C1 segment of cervical spinal cord (tissue), 14 donors: Measurements from ENCODE around the gene ZNF615.
"Not testable (repeated sequence)": the region's sequence is repeated elsewhere in the genome, so short reads cannot be mapped to it uniquely, and the experiment has no call there.

Experiments
- DNase-seq, 14 donors: peaks; one replicate each; lab custom pipeline; 2025; lab: John Stamatoyannopoulos, UW

The ZNF615 gene

DNA sequence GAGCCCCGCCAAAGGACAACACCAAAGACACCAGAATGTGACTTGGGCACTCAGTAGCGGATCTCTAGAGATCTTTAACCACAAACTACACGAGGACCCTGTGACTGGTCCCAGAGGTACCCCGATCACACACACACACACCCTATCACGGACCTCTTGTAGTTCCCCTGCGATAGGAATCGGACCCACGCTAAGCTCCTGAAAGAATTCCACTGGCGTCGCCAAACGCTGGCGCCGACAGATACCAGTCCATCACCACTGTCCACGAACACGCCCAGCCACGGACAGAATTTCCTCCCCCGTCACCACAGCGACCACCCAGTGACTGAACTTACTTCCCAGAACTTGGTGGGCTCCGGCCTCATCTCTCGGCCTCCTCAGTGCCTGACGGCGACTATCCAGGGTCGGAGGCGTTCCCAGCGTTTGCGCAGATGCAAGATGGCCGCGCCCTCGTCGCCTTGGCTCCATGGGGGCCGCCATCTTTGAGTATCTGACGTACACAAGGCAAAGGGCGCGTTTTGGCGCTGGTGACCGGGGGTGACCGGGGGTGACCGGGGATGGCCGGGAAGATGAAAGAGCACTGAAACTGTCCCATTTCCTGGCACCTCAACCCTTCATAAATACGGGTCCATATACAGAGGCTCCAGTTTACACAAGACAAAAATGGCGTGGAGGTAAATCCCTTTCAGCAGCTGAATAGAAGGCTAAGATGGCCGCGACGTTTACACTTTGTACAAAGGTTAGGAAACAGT is at the start of gene ZNF615:
TSS of gene ZNF615 (minus strand) at position 406 of the 752 bp plus-strand sequence. CDS start 4,500 bp downstream, outside the sequence.
- DNase-seq: peak; percentile 19 to 92 (median 88)

DNA sequence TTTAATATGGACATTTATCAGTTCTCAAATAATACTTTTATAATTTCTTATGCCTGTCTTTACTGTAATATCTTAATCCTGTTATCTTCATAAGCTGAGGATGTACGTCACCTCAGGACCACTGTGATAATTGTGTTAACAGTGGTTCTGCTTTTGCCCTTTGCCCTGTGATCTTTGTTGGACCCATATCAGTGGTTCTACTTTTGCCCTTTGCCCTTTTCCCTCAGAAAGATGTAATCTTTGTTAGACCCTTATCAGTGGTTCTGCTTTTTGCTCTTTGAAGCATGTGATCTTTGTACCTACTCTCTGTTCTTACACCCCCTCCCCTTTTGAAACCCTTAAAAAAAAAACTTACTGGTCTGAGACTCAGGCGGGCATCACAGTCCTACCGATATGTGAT is 48.5 kb upstream of the ZNF615 start:
- not testable (repeated sequence) for DNase-seq

DNA sequence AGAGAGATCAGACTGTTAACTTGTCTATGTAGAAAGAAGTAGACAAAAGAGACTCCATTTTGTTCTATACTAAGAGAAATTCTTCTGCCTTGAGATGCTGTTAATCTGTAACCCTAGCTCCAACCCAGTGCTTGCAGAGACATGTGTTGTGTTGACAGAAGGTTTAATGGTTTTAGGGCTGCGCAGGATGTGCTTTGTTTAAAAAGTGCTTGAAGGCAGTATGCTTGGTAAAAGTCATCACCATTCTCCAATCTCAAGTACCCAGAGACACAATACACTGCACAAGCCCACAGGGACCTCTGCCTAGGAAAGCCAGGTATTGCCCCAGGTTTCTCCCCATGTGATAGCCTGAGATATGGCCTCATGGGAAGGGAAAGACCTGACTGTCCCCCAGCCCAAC is 43.7 kb upstream of the ZNF615 start:
- not testable (repeated sequence) for DNase-seq

- DNase-seq: peak; percentile 52 to 96 (median 90)
These were observed 40.8 kb upstream of the ZNF615 start, which contains the start of gene ZNF432 for GRCh38 chr19:52048555-52049501. TSS of gene ZNF432 (minus strand) at chr19:52048838. CDS start at chr19:52046868, 1,970 bp downstream.

DNA sequence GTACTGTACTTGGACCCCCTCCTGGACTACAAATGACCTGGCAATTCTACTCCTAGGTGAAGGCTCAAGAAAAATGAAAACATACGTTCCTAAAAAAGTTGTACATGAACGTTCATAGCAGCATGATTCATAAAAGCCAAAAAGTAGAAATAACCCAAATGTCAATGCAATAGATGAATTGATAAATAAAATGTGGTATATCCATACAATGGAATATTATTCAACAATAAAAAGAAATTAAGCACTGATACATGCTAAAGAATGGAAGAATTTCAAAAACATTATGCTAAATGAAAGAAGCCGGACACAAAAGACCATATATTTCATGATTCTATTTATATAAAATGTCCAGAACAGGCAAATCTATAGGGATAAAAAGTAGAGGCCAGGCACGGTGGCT is 31.2 kb upstream of the ZNF615 start:
- DNase-seq: no peak

- DNase-seq: no peak
These were observed 26.2 kb upstream of the ZNF615 start for GRCh38 chr19:52034051-52034728.

- no peak for DNase-seq
These were observed 20.7 kb upstream of the ZNF615 start for GRCh38 chr19:52028780-52029123.

DNA sequence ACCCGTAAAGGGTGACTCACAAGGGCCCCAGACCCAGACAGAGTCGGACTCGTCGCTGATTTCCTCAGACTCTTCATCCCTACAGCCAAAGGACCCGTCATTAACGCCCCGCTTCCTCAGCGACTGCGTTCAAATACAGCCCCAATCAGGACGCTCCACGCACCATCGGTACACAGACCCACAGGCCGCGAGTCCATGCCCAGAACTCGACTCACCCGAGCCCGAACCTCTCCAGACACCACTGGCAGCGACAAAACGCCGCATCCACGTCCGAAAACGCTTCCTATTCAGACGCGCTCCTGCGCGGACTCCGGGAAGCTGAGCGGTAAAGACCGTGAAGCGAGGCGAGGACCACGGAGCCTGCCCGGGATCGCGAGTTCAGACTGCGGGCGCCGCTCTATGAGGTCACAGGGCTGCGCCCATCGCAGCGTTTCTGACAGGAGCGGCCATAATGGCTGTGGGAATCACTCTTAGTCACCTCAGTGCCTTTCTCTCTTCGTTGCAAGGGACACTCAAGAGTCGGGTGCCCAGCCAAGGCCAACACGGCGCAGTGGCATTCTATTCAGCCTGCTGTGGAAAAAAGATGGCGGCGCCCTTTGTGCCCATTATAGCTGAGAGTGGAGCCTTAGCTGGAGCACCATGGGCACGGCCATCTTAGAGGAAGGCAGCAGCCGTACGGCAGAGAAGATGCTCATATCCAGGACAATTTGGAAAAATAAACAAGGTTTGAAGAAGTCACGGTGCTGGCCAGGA is 20.2 kb upstream of the ZNF615 start, which contains the start of gene ZNF614:
TSS of gene ZNF614 (minus strand) at position 353 of the 753 bp plus-strand sequence. CDS start 2,634 bp downstream, outside the sequence.
- DNase-seq: peak; percentile 53 to 98 (median 90)

GRCh38 chr19:52026255-52026990 is 18.4 kb upstream of the ZNF615 start:
- not testable (repeated sequence) for DNase-seq

DNA sequence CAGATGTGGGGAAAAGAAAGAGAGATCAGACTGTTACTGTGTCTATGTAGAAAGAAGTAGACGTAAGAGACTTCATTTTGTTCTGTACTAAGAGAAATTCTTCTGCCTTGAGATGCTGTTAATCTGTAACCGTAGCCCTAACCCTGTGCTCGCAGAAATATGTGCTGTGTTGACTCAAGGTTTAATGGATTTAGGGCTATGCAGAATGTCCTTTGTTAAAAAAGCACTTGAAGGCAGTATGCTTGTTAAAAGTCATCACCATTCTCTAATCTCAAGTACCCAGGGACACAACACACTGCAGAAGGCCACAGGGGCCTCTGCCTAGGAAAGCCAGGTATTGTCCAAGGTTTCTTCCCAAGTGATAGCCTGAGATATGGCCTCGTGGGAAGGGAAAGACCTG is 16.5 kb upstream of the ZNF615 start:
- not testable (repeated sequence) for DNase-seq

DNA sequence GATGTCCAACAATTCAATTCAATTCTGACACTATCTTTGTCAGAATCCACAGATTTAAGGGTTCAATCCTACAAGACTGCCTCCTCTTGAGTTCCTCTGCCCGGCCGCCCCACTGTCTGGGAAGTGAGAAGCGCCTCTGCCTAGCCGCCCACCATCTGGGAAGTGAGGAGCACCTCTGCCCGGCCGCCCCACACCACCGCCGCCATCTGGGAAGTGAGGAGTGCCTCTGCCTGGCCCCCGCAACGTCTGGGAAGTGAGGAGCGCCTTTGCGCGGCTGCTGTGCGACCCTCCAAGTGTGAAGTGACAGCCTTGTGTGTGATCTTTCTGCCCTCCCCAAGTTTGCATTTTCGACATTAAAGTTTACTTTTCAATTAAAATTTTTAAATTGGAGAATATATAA is 14.2 kb upstream of the ZNF615 start:
- no peak for DNase-seq

GRCh38 chr19:52020506-52020905 is 12.5 kb upstream of the ZNF615 start:
- DNase-seq: no peak

DNA sequence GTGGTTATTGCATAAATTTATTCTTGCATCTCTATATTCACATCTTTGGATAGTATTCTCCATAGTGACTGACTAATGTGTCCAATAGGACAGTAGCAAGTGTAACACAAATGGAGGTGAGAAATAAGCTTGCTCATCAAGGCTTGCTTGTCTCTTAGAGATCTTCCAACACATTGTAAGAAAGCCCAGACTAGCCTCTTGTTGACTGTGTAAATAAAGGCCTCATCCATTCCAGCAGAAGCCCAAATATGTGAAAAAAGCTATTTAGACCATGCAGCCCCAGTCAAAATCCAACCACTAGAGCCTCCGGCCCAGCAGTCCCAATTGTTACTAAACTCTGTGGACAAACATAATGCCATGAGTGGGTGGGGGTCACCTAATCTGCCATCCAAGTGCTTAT is 2.7 kb upstream of the ZNF615 start:
- DNase-seq: no peak

GRCh38 chr19:52007451-52007805 is 583 bp downstream of the ZNF615 start:
- peak in 3 of 14 donors; percentile 21 to 32 (median 24) for DNase-seq

DNA sequence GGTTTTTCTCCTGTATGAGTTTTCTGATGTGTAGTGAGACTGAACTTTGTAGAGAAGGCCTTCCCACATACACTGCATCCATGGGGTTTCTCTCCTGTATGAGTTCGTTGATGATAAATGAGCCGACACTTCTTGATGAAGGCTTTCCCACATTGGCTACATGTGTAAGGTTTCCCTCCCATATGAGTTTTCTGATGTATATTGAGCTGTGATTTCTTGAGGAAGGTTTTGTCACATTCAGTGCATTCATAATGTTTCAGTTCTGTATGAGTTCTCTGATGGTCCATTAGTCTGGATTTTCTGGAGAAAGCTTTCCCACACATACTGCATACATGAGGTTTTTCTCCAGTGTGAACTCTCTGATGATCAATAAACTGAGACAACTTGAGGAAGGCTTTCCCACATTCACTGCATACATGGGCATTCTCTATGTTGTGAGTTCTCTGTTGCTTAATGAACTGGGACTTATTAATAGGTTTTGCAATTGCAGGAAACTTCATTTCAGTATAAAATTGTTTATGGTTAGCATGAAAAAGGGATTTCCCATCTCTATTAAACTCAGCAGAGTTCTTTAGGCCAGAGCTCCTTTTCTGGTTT is 13.9 kb downstream of the ZNF615 start:
- no peak for DNase-seq

GRCh38 chr19:51993422-51993821 is 14.6 kb downstream of the ZNF615 start:
- DNase-seq: no peak

GRCh38 chr19:51986309-51987291 is 21.4 kb downstream of the ZNF615 start, which contains the start of gene ZNF350:
TSS of gene ZNF350 (minus strand) at chr19:51986840. CDS start at chr19:51974360, 12,480 bp downstream.
- peak; percentile 20 to 96 (median 90) for DNase-seq

DNA sequence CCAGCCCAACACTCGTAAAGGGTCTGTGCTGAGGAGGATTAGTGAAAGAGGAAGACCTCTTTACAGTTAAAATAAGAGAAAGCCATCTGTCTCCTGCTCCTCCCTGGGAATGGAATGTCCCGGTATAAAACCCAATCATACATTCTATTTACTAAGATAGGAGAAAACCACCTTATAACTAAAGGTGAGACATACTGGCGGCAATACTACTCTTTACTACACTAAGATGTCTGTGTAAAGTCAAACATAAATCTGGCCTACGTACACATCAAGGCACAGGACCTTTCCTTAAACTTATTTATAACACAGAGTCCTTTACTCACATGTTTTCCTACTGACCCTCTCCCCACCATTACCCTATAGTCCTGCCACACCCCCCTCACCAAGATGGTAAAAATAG is 24.6 kb downstream of the ZNF615 start:
- no peak for DNase-seq
